ENCODE data around the gene RFC5.

GRCh38 chr12:117986705-117987469, 29.6 kb upstream of the RFC5 start:
- TF ChIP-seq, protein P1, sequence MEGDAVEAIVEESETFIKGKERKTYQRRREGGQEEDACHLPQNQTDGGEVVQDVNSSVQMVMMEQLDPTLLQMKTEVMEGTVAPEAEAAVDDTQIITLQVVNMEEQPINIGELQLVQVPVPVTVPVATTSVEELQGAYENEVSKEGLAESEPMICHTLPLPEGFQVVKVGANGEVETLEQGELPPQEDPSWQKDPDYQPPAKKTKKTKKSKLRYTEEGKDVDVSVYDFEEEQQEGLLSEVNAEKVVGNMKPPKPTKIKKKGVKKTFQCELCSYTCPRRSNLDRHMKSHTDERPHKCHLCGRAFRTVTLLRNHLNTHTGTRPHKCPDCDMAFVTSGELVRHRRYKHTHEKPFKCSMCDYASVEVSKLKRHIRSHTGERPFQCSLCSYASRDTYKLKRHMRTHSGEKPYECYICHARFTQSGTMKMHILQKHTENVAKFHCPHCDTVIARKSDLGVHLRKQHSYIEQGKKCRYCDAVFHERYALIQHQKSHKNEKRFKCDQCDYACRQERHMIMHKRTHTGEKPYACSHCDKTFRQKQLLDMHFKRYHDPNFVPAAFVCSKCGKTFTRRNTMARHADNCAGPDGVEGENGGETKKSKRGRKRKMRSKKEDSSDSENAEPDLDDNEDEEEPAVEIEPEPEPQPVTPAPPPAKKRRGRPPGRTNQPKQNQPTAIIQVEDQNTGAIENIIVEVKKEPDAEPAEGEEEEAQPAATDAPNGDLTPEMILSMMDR (IDR thresholded peaks at IDR 0.05) = no peak
- TF ChIP-seq POLR2A (IDR thresholded peaks at IDR 0.05) = no peak
- no peak for TF ChIP-seq POLR2AphosphoS5 (IDR thresholded peaks at IDR 0.05)
- TF ChIP-seq EP300 (IDR thresholded peaks at IDR 0.05) = no peak

Data from gastroesophageal sphincter (tissue), 3 donors.